ENCODE measurements around the gene FABP1. TPM values are rescaled to one million over a fixed set of nuclear protein-coding genes. Genes with fewer than 3 reads are reported as not detected.

Gene FABP1
- polyA plus RNA-seq, 1 of the 3 experiments (the other 2 are of a cell fraction) = not detected

- DNase-seq = no peak
- H3F3A ChIP-seq (replicated peaks; ENCODE audit: insufficient read depth) = no peaks in the 10 kb centered on the region
- ChIA-PET POLR2A (no interaction called here), CTCF (no interaction called here)
- H3K4me3 ChIP-seq (ENCODE audit: low read depth in 2 of 2, low read length in 1 of 2) = no peak overlapping the region
- H3K4me1 ChIP-seq (ENCODE audit: control insufficient read depth in 1 of 2, insufficient read depth in 2 of 2, low read depth in 1 of 2, low read length in 1 of 2) = no peaks in the 10 kb centered on the region
- no peak overlapping the region for H3K27ac ChIP-seq (ENCODE audit: low read depth in 2 of 2, low read length in 1 of 2)
- no peaks in the 10 kb centered on the region for H4K20me1 ChIP-seq (ENCODE audit: insufficient read depth)
- no peak overlapping the region for H2AFZ ChIP-seq (ENCODE audit: low read depth)
- no peak for TF ChIP-seq TCF12 (IDR thresholded peaks at IDR 0.05)
- TF ChIP-seq JUND (IDR thresholded peaks at IDR 0.05) = no peak
- TF ChIP-seq NFIC (IDR thresholded peaks at IDR 0.05; ENCODE audit: borderline replicate concordance) = no peak
- no peak for TF ChIP-seq RFX5 (IDR thresholded peaks at IDR 0.05; ENCODE audit: low read length)
- TF ChIP-seq SIN3A (IDR thresholded peaks at IDR 0.05; ENCODE audit: borderline replicate concordance, low read depth, low read length) = no peak
- TF ChIP-seq GATA2 (CRISPR knock-in tag; IDR thresholded peaks at IDR 0.05) = no peak
- no peak for TF ChIP-seq TAF1 (IDR thresholded peaks at IDR 0.05; ENCODE audit: borderline replicate concordance, low read depth, low read length)
- no peak for TF ChIP-seq CTCF (IDR thresholded peaks at IDR 0.05)
- no peak for TF ChIP-seq PBX3 (IDR thresholded peaks at IDR 0.05)
- no peak for TF ChIP-seq SMC3 (IDR thresholded peaks at IDR 0.05; ENCODE audit: low read depth, low read length)
- TF ChIP-seq IRF3 (IDR thresholded peaks at IDR 0.05; ENCODE audit: low read depth, low read length) = no peak
- no peak for TF ChIP-seq FOXJ3 (CRISPR knock-in tag; IDR thresholded peaks at IDR 0.05)
- TF ChIP-seq YY1 (IDR thresholded peaks at IDR 0.05; ENCODE audit: low read depth) = no peak
- no peak for TF ChIP-seq POLR2AphosphoS5 (IDR thresholded peaks at IDR 0.05; ENCODE audit: low read depth, low read length)
- WGBS (ENCODE audit: low lambda C conversion rate) = 29% methylated on average over 9 of the region's 10 CpGs
- no peaks in the 10 kb centered on the region for H3K27me3 ChIP-seq (ENCODE audit: insufficient read depth)
- H3K4me2 ChIP-seq = no peak overlapping the region
- peaks cover 4% of the 10 kb centered on the region; the same call in 1 of the 2 replicates for H3K9me3 ChIP-seq
- no peaks in the 10 kb centered on the region for H3K36me3 ChIP-seq (replicated peaks in 1 of 2; ENCODE audit: control insufficient read depth in 1 of 2, insufficient read depth in 2 of 2, low read length in 1 of 2)
- no peak overlapping the region for H3K9ac ChIP-seq
- no peaks in the 10 kb centered on the region for H3K9me2 ChIP-seq
- no peaks in the 10 kb centered on the region for H3K79me2 ChIP-seq (ENCODE audit: insufficient read depth)
Measured at GRCh38 chr2:88144914-88145497, 17.1 kb upstream of the FABP1 start.

GRCh38 chr2:88144271-88144670 is 16.4 kb upstream of the FABP1 start:
- no peak overlapping the region for H3K9ac ChIP-seq
- no peak overlapping the region for H3K4me3 ChIP-seq (ENCODE audit: low read depth in 2 of 2, low read length in 1 of 2)
- no peak for TF ChIP-seq USF1 (IDR thresholded peaks at IDR 0.05; ENCODE audit: borderline replicate concordance, low read depth)
- no peak for TF ChIP-seq CHD2 (IDR thresholded peaks at IDR 0.05; ENCODE audit: low read length, partially characterized antibody)
- no peak for TF ChIP-seq RCOR1 (IDR thresholded peaks at IDR 0.05; ENCODE audit: low read length)
- TF ChIP-seq YY1 (IDR thresholded peaks at IDR 0.05; ENCODE audit: low read depth) = no peak
- TF ChIP-seq TEAD4 (IDR thresholded peaks at IDR 0.05; ENCODE audit: borderline replicate concordance, insufficient read depth) = no peak
- TF ChIP-seq JUND (IDR thresholded peaks at IDR 0.05) = no peak
- TF ChIP-seq MEF2A (IDR thresholded peaks at IDR 0.05; ENCODE audit: borderline replicate concordance, low read depth) = no peak
- TF ChIP-seq NFIC (IDR thresholded peaks at IDR 0.05; ENCODE audit: borderline replicate concordance) = no peak
- no peak for TF ChIP-seq GABPA (IDR thresholded peaks at IDR 0.05; ENCODE audit: low read depth)
- TF ChIP-seq TCF12 (IDR thresholded peaks at IDR 0.05) = no peak
- no peak for TF ChIP-seq NRF1 (IDR thresholded peaks at IDR 0.05; ENCODE audit: low read depth, low read length)
- TF ChIP-seq FOXM1 (IDR thresholded peaks at IDR 0.05; ENCODE audit: low read depth) = no peak
- no peak for TF ChIP-seq ELF1 (IDR thresholded peaks at IDR 0.05)
- no peak for TF ChIP-seq FOXJ3 (CRISPR knock-in tag; IDR thresholded peaks at IDR 0.05)
- no peak for TF ChIP-seq FOSL2 (IDR thresholded peaks at IDR 0.05; ENCODE audit: borderline replicate concordance, low read depth)
- H3K79me2 ChIP-seq (ENCODE audit: insufficient read depth) = no peaks in the 10 kb centered on the region
- no peaks in the 10 kb centered on the region for H3K36me3 ChIP-seq (replicated peaks in 1 of 2; ENCODE audit: control insufficient read depth in 1 of 2, insufficient read depth in 2 of 2, low read length in 1 of 2)
- no peaks in the 10 kb centered on the region for H4K20me1 ChIP-seq (ENCODE audit: insufficient read depth)
- 0% methylated on average over 1 of the region's 1 CpG for WGBS (ENCODE audit: low lambda C conversion rate)
- no peak for DNase-seq
- no peaks in the 10 kb centered on the region for H3K27me3 ChIP-seq (ENCODE audit: insufficient read depth)
- no peak overlapping the region for H2AFZ ChIP-seq (ENCODE audit: low read depth)
- peaks cover 2% of the 10 kb centered on the region; the same call in 1 of the 2 replicates for H3K9me3 ChIP-seq
- H3K4me1 ChIP-seq (ENCODE audit: control insufficient read depth in 1 of 2, insufficient read depth in 2 of 2, low read depth in 1 of 2, low read length in 1 of 2) = no peaks in the 10 kb centered on the region
- no peaks in the 10 kb centered on the region for H3K9me2 ChIP-seq
- H3F3A ChIP-seq (replicated peaks; ENCODE audit: insufficient read depth) = no peaks in the 10 kb centered on the region
- ChIA-PET POLR2A (no interaction called here), CTCF (interaction anchor here (1.1 kb wide), 1 partner anchor 53 kb away, joined by 3 read pairs; no protein-coding TSS in a partner anchor)
- H3K4me2 ChIP-seq = no peak overlapping the region
- no peak overlapping the region for H3K27ac ChIP-seq (ENCODE audit: low read depth in 2 of 2, low read length in 1 of 2)

Measured in SK-N-SH (cell line).